Transverse colon (tissue), 4 donors: Measurements from ENCODE around the gene BICD1.

Source experiments
- CTCF ChIP-seq, 5 experiments: fragments of 200-600 bp in 3 of 5; fragments of 450-650 bp in 2 of 5; sonication (generic) in 3 of 5; IDR thresholded peaks; 1 replicate in 2 of 5; 2 replicates in 3 of 5; pipeline ENCODE4 v1.5.1; 2016 to 2017; ENCODE audit warnings: antibody characterized with exemption in 5 of 5, inconsistent platforms in 3 of 5, mild to moderate bottlenecking in 2 of 5, moderate library complexity in 1 of 5
- EP300 ChIP-seq: sonication (generic); formaldehyde crosslinking; IDR thresholded peaks from one replicate; pipeline ENCODE4 v1.6.1; 2017; ENCODE audit warnings: antibody characterized with exemption, low read depth
- POLR2A ChIP-seq: fragments of 450-650 bp; IDR thresholded peaks from one replicate; pipeline ENCODE4 v1.6.1; 2016; ENCODE audit warnings: antibody characterized with exemption, mild to moderate bottlenecking, moderate library complexity
- POLR2AphosphoS5 ChIP-seq, 3 donors: sonication (generic); formaldehyde crosslinking; IDR thresholded peaks; one replicate each; pipeline ENCODE4 v1.6.1; 2016; ENCODE audit warnings: antibody characterized with exemption in 3 of 3

DNA sequence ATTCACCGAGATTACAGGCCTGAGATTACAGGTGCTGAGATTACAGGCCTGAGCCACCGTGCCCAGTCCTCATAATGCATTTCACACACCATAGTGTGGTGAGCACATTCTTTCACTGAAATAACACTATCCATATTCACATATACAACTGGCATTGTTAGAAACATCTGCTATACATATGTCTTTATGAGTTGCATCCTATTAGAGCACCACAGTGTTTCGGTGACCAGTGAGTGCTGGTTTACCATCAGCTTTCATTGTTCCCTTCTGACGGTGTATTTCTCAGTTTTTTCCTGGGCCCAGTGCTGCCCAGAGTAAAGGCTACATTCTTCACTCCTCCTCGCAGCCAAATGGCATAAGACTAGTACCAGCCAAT, 196.5 kb downstream of the BICD1 start:
- TF ChIP-seq EP300 (no peak), CTCF (IDR thresholded peaks at IDR 0.05) (no peak), POLR2AphosphoS5 (IDR thresholded peaks at IDR 0.05) (no peak), POLR2A (no peak)
